HT-29 (cell line): ENCODE results near the gene DYNLT2. TPM values are rescaled to one million over a fixed set of nuclear protein-coding genes. Genes with fewer than 3 reads are reported as not detected.
A peak's percentile ranks its signal among the peaks of the same experiment; 100 is the strongest.
"Not testable (repeated sequence)": the region's sequence is repeated elsewhere in the genome, so short reads cannot be mapped to it uniquely, and the experiment has no call there.

Source experiments
- DNase-seq: peaks from one replicate; pipeline ENCODE4 v3.0.0-alpha.2; 2015; ENCODE audit warnings: low spot score
- total RNA-seq: library from RNA; depleted of rRNA; stranded (reverse); fragments of >200 nt; shearing (Covaris generic); gene quantifications from 2 replicates; pipeline ENCODE4 v1.2.3, GENCODE V29; 2014; rRNA removed

DYNLT2 gene
- total RNA-seq, 1 experiment from 2014 or later: 1.7 TPM

DNA sequence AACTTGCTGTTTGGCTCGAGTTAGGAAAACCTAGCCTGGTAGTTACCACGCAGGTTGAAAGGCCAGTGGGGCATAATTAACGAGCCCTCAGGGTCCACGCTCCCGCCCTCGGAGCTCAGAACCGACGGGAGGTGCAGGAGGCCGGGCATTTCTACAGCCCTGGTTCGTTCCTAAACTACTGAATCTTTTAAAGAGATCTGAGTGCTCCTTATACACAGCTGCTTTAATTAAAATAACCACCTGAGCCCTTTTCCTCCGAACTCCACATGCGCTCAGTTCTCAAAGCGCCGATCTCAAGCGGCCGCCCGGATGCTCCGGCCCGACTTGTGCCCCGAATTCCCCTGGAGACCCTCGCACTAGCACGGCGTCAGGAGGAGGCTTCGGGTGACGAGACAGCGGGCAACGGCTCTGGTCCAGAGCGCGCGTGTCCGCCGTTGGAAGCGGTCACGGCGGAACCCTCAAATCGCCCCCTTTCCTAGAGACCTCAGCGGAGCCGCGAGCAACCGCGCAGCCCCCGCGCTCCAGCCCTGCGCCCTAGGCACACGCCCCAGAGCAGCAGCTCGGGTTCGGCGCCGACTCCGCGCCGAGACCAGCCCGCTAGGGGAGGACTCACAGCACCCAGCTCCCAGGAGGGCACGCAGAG, 49.9 kb downstream of the DYNLT2 start:
- peak; percentile 50 for DNase-seq

GRCh38 chr6:169700296-169700695, 51.1 kb downstream of the DYNLT2 start:
- peak; percentile 39 for DNase-seq

GRCh38 chr6:169697115-169697514, 54.3 kb downstream of the DYNLT2 start:
- DNase-seq: not testable (repeated sequence)

DNA sequence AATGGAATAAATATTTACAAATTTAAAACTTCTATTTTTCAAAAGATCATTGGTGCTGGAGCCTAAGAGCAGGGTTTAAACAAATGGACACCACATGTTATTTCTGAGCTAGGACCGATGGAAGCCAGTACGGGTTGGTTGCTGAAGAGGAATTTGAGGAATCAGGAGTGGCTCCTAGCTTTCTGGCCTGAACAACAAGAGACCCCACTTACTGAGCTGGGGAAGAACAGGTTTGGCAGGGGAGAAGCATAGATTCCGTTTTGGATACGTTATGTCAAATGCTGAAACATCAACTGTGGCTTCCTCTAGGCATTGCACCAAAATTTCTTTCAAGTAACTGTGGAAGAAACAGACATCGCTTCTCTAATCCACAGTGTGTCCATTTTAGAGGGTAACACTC, 56.2 kb downstream of the DYNLT2 start:
- no peak for DNase-seq

DNA sequence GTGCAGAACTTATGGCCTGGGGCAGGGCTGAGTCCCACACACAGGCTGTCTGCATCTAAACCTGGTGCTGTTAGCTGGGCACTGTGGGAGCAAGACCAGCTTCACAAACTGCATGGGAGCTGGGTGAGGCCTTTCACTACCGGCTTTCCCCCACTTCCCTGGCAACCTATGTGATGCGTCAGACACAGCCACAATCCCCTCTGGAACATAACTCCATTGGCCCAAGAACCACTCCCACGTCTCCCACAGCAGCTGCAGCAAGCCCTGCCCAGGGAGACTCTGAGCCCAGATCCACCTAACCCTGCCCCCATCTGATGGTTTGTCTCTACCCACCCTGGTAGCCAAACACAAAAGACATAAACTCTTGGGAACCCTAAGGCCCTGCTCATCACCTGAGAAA, 58.9 kb downstream of the DYNLT2 start:
- DNase-seq: no peak

DNA sequence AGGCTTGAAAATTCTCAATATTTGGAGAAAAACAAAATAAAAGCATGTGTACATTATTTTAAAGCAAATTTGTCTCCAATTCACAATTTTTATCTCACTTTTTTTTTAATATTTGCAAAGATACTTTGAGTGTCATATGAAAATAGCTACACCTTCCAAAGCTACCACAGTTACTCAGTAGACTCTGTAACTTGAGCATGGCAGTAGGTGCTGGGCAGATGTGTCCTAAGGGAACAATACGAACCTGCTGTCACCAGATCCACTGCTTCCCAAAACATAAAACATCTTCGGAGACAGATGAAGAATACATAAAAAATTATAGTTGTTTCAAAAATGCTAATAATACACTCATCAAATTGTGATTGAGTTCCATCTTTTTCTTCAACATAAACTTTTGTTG, 60.1 kb downstream of the DYNLT2 start:
- no peak for DNase-seq

Other genes starting within 250 kb of the DYNLT2 start
- 38.3 and 44.7 TPM in 2 replicates for gene WDR27, start 49.5 kb downstream of the DYNLT2 start, total RNA-seq
- gene C6orf120, start 49.4 kb downstream of the DYNLT2 start, total RNA-seq: 39.1 and 41.3 TPM in 2 replicates
- 20.0 and 20.1 TPM in 2 replicates for gene PHF10, start 27.1 kb downstream of the DYNLT2 start, total RNA-seq
- gene ERMARD, start 50 bp upstream of the DYNLT2 start, total RNA-seq: 7.1 and 10.9 TPM in 2 replicates